ENCODE data around the gene TOLLIP. TPM values are rescaled to one million over a fixed set of nuclear protein-coding genes. Genes with fewer than 3 reads are reported as not detected.

Gene TOLLIP
- total RNA-seq, 1 experiment from 2014 or later, result 32.3 TPM

- Histone ChIP-seq H2AK5ac (ENCODE audit: insufficient read length, low read length) (no peak overlapping the region), H3K4me1 (ENCODE audit: insufficient read depth, low read length) (no peaks in the 10 kb centered on the region), H3K9me3 (ENCODE audit: control insufficient read depth, low read depth, low read length) (no peaks in the 10 kb centered on the region), H3T11ph (ENCODE audit: low read length) (no peak overlapping the region), H3K4ac (ENCODE audit: low read depth, low read length) (no peak overlapping the region), H4K8ac (replicated peaks; ENCODE audit: insufficient read length, low read depth, low read length) (no peak overlapping the region), H2BK12ac (ENCODE audit: insufficient read length, low read depth, low read length) (no peak overlapping the region), H3K23me2 (ENCODE audit: insufficient read length, low read depth, low read length, poor library complexity, severe bottlenecking) (no peaks in the 10 kb centered on the region), H4K20me1 (ENCODE audit: control insufficient read depth, insufficient read depth, insufficient read length) (no peaks in the 10 kb centered on the region), H2BK120ac (ENCODE audit: low read depth, low read length, poor library complexity, severe bottlenecking) (no peak overlapping the region), H3K79me2 (ENCODE audit: insufficient read depth, low read length) (no peaks in the 10 kb centered on the region), H4K5ac (ENCODE audit: insufficient read length, low read depth, low read length) (no peak overlapping the region), H3K4me2 (ENCODE audit: insufficient read depth, insufficient read length, low read length) (no peak overlapping the region), H3K56ac (ENCODE audit: insufficient read length, low read depth, low read length) (no peak overlapping the region), H2AFZ (ENCODE audit: low read length) (no peak overlapping the region), H3K9ac (ENCODE audit: extremely low read depth, insufficient read length, low read length) (no peak overlapping the region), H3K18ac (ENCODE audit: insufficient read length, low read depth, low read length) (no peak overlapping the region), H3K27ac (ENCODE audit: insufficient read length, low read depth, low read length) (no peak overlapping the region), H2BK5ac (ENCODE audit: insufficient read length, low read length) (no peak overlapping the region), H3K14ac (ENCODE audit: insufficient read depth, low read length) (no peak overlapping the region), H3K79me1 (ENCODE audit: insufficient read depth, low read depth, low read length, poor library complexity, severe bottlenecking) (no peaks in the 10 kb centered on the region), H3K27me3 (ENCODE audit: insufficient read depth, low read length) (no peaks in the 10 kb centered on the region), H3K23ac (ENCODE audit: insufficient read length, low read depth, low read length) (no peak overlapping the region), H4K91ac (ENCODE audit: insufficient read length, low read depth, low read length) (no peak overlapping the region), H2BK20ac (ENCODE audit: low read depth, low read length, poor library complexity, severe bottlenecking) (no peak overlapping the region), H2BK15ac (ENCODE audit: low read depth, low read length) (no peak overlapping the region)
- Mint-ChIP-seq H3K4me1 (peaks cover 2 to 3% of the 10 kb centered on the region in 2 experiments; a peak in 2 of 4 replicates), H3K36me3 (ENCODE audit: insufficient read depth in 1 of 3, low read depth in 3 of 3) (peaks cover 3 to 34% (median 25%) of the 10 kb centered on the region in 3 experiments; a peak in 6 of 7 replicates), H3K27ac (no peak overlapping the region), H3K27me3 (ENCODE audit: low read depth) (no peaks in the 10 kb centered on the region), H3K9me3 (no peaks in the 10 kb centered on the region), H3K4me3 (no peak overlapping the region)
- no CpG with 5 or more reads among the region's 18 CpGs for WGBS (ENCODE audit: extremely low coverage, insufficient read length, low lambda C conversion rate)
- TF ChIP-seq, protein P1, sequence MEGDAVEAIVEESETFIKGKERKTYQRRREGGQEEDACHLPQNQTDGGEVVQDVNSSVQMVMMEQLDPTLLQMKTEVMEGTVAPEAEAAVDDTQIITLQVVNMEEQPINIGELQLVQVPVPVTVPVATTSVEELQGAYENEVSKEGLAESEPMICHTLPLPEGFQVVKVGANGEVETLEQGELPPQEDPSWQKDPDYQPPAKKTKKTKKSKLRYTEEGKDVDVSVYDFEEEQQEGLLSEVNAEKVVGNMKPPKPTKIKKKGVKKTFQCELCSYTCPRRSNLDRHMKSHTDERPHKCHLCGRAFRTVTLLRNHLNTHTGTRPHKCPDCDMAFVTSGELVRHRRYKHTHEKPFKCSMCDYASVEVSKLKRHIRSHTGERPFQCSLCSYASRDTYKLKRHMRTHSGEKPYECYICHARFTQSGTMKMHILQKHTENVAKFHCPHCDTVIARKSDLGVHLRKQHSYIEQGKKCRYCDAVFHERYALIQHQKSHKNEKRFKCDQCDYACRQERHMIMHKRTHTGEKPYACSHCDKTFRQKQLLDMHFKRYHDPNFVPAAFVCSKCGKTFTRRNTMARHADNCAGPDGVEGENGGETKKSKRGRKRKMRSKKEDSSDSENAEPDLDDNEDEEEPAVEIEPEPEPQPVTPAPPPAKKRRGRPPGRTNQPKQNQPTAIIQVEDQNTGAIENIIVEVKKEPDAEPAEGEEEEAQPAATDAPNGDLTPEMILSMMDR (conservative IDR thresholded peaks at IDR 0.05), result no peak
- DNase-seq, result no peak
Observed at GRCh38 chr11:1275021-1275420, 34.4 kb downstream of the TOLLIP start.

Data from H9 (cell line).